HG02798 (cell line): ENCODE data around the gene TTC3.
"Not testable (repeated sequence)": the region's sequence is repeated elsewhere in the genome, so short reads cannot be mapped to it uniquely, and the experiment has no call there.

Source experiments
- ATAC-seq: cut with Tn5 transposase; IDR thresholded peaks from one replicate; pipeline ENCODE4 v1.9.1; 2021; ENCODE audit warnings: mild to moderate bottlenecking; ENCODE audit not compliant: unreplicated experiment, poor library complexity

Gene TTC3, protein sequence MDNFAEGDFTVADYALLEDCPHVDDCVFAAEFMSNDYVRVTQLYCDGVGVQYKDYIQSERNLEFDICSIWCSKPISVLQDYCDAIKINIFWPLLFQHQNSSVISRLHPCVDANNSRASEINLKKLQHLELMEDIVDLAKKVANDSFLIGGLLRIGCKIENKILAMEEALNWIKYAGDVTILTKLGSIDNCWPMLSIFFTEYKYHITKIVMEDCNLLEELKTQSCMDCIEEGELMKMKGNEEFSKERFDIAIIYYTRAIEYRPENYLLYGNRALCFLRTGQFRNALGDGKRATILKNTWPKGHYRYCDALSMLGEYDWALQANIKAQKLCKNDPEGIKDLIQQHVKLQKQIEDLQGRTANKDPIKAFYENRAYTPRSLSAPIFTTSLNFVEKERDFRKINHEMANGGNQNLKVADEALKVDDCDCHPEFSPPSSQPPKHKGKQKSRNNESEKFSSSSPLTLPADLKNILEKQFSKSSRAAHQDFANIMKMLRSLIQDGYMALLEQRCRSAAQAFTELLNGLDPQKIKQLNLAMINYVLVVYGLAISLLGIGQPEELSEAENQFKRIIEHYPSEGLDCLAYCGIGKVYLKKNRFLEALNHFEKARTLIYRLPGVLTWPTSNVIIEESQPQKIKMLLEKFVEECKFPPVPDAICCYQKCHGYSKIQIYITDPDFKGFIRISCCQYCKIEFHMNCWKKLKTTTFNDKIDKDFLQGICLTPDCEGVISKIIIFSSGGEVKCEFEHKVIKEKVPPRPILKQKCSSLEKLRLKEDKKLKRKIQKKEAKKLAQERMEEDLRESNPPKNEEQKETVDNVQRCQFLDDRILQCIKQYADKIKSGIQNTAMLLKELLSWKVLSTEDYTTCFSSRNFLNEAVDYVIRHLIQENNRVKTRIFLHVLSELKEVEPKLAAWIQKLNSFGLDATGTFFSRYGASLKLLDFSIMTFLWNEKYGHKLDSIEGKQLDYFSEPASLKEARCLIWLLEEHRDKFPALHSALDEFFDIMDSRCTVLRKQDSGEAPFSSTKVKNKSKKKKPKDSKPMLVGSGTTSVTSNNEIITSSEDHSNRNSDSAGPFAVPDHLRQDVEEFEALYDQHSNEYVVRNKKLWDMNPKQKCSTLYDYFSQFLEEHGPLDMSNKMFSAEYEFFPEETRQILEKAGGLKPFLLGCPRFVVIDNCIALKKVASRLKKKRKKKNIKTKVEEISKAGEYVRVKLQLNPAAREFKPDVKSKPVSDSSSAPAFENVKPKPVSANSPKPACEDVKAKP (N-terminal part only)

DNA sequence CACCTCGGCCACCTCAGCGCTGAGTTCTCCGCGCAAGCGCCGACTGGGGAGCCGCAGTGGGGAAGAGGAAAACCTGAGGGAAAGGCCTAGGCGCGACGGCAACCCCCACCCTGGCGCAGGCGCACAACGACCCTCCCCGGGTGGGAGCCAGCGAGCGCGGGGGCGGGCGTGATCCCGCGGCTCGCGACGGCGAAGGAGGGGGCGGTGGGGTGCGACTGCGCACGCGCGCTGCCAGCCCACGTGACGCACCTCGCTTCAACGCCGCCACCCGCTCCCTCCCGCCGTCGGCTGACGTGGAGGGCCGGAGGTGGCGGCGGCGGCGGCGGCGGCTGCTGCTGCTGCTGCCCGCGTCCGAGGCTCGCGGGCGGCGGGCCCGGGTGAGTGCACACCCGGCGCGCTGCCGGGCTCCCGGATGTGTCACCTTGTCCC, at the start of gene TTC3, which contains the start of gene PIGP:
Gene TTC3, plus strand, starts transcription at position 267 of the 429 bp plus-strand sequence. CDS start 14,004 bp downstream, outside the sequence.
Gene PIGP, minus strand, starts transcription at position 84 of the 429 bp plus-strand sequence. CDS start 556 bp downstream, outside the sequence.
- peak; percentile 75 for ATAC-seq

DNA sequence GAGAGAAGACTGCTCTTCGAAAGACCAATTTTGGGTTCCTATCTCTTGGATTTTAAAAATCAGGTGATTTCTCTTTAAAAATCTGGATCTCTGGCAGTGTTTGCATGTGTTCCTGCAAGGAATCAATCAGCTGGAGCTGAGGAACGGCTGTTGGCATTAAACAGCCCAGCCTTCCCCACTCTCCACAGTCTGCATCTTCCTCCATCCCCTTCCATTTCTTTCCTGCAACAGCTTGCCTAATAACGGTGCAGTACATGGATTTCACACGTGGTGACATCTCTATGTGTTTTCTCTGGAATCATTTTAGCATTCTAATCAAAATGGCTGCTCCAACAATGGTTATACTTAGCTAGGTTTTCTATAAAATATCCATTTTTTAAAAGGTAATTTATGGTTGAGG, 46.6 kb upstream of the TTC3 start:
- no peak for ATAC-seq

GRCh38 chr21:37028570-37028969, 44.5 kb upstream of the TTC3 start:
- ATAC-seq, result no peak

GRCh38 chr21:37030864-37031263, 42.2 kb upstream of the TTC3 start:
- ATAC-seq, result no peak

- ATAC-seq, result no peak
Measured at GRCh38 chr21:37032293-37032692, 40.8 kb upstream of the TTC3 start.

GRCh38 chr21:37032877-37033471, 40.1 kb upstream of the TTC3 start:
- no peak for ATAC-seq

DNA sequence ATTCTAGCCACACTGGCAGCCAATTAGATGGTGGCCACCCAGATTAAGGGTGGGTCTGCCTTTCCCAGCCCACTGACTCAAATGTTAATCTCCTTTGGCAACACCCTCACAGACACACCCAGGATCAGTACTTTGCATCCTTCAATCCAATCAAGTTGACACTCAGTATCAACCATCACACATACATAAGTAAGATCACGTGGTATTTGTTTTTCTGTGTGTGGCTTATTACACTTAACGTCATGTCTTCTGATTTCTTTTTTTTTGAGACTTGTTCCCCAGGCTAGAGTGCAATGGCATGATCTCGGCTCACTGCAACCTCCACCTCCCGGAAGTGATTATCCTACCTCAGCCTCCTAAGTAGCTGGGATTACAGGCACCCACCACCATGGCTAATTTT, 38.7 kb upstream of the TTC3 start:
- ATAC-seq, result not testable (repeated sequence)

- no peak for ATAC-seq
Measured at GRCh38 chr21:37036177-37036576, 36.9 kb upstream of the TTC3 start.

- no peak for ATAC-seq
Measured at GRCh38 chr21:37039411-37040075, 33.5 kb upstream of the TTC3 start.

DNA sequence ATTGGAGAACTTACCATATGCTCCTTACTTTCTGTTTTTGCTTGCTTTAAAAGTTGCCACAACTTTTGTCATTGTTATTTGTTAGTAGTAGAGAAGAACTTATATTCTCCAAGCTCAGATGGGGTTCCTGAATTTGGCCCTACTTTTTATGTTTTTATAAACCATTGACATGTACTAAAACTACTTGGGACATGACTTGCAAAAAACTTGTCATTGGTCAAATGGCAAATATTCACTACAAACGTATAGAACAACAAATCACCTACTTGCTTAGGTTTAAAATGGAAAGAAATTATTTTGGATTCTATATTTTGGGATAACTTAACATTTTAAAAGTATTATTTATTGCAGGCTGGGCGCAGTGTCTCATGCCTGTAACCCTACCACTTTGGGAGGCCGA, 32.8 kb upstream of the TTC3 start:
- ATAC-seq, result no peak

DNA sequence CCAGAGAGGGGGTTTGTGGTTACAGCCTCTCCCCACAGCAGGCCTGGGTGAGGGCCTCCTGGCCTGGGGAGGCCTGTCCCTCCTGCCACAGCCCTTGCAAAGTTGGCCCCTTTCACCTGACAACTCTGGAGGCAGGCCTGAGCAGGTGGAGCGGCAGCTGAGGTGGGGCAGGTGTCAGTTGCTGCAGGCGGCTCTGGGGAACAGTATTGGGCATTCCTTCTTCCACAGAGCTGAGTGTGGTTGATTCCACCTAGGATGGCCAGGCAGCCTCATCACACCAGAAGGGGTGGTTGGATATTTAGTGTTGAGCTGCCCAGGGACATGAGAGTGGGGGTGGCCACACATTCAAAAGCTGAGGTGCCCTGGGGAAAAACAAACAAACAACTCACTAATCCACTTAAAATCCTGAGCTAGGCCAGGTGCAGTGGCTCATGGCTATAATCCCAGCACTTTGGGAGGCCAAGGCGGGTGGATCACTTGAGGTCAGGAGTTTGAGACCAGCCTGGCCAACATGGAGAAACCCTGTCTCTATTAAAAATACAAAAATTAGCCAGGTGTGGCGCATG, 31.3 kb upstream of the TTC3 start:
- ATAC-seq, result no peak

DNA sequence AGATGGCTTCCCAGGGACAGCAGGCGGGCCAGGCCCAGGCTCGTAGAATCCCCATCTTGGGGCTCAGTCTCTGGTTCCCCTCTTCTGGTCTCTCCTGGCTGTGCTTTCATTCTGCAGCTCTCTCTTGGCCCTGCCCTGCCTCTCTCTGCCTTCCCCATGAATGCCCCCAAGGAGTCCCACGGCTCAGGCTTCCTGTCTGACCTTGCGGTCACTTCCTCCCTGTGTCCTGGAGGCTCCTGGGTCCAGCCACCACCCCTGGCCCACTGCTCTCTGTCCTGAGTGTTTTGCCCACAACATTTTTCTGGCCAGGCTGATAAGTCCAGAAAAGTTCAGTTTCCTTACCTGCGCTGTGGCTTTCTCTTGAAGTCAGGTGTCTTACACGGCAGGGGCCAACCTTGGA, 29.2 kb upstream of the TTC3 start:
- no peak for ATAC-seq

- ATAC-seq, result no peak
Measured at GRCh38 chr21:37044643-37045042, 28.4 kb upstream of the TTC3 start.

- no peak for ATAC-seq
Measured at GRCh38 chr21:37045149-37045548, 27.9 kb upstream of the TTC3 start.

DNA sequence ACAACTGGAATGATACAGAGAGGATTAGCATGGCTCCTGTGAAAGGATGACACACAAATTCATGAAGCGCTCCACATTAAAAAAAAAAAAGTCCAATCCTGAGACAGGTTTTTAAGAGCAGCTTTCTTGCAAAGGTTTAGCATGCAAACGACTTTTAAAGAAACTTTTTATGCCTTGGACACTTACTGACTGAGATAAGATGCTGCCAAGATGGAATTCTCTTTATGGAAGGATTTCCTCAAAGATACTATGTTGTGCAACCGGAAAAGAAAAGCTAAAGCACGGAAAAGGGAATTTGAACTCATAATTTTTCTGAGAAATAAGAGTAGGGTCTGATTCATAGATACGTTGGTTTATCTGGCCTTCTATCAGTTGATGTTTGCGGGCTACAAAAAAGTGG, 27.5 kb upstream of the TTC3 start:
- ATAC-seq, result no peak

DNA sequence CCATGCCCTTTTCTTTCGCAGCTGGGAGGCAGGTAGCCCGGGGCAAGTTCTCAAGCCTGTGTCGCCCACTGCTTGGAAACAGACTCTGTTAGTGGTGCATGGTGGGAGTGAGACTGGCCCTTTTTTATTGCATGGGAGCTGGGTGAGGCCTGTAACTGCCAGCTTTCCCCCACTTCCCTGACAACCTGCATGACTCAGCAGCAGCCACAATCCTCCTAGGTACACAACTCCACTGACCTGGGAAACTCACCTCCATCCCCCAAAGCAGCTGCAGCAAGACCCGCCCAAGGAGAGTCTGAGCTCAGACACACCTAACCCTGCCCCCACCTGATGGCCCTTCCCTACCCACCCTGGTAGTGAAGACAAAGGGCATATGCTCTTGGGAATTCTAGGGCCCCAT, 26.0 kb upstream of the TTC3 start:
- no peak for ATAC-seq

- ATAC-seq, result not testable (repeated sequence)
Measured at GRCh38 chr21:37049741-37050140, 23.3 kb upstream of the TTC3 start.

GRCh38 chr21:37055271-37055855, 17.7 kb upstream of the TTC3 start:
- no peak for ATAC-seq

- no peak for ATAC-seq
Measured at GRCh38 chr21:37057614-37058013, 15.4 kb upstream of the TTC3 start.
